Bronchial smooth muscle cell (primary cell): ENCODE data around the gene WDR74. TPM values are rescaled to one million over a fixed set of nuclear protein-coding genes. Genes with fewer than 3 reads are reported as not detected.

Experiments used
- total RNA-seq: library from RNA; depleted of rRNA; stranded (reverse); fragments of >200 nt; gene quantifications from 2 replicates; pipeline ENCODE4 v1.2.1, GENCODE V29; 2014

The WDR74 gene
- 54.7 and 67.1 TPM in 2 replicates for total RNA-seq

DNA sequence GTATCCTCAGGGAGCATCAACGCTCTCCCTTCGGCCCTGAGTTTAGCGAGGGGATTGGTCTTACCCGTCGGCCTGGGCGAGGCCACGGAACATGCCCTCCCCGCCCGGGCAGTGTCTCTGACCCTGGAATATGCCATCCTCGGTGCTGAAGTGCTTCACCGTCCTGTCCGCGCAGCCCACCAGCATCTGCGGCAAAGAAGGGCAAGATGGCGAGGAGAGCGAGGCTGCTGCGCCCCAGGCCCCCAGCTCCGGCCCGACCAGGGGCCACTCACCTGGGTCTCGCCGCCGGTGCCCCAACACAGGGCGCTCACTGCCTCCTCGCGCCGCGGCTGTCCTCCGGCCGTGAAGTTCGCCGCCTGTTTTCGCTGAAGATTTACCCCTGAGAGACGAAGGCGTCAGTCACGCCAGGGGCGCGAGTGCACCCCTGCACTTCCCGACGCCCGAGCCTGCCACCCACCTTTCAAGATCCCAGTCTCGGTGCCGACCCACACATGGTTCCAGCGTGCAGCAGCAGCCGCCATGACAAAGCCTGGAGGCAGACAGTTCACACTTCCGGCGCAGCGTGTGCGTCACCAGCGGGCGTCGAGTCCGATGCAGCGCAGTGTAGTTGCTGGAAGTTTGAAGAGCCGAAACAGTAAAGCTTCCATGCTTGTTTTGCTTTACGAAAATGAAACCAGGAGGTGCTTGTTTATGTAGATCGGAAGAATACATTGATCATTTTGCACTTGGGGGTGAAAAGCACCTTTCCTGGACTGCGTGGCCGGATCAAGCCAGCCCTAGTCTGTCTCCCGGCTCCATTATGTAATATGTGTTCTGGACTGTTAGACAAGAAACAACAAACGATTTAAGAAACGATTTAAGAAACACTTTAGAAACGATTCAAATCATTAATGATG lies at the start of gene WDR74:
TSS of gene WDR74 (minus strand) at position 541 of the 896 bp plus-strand sequence. CDS start at position 521, 20 bp downstream.

DNA sequence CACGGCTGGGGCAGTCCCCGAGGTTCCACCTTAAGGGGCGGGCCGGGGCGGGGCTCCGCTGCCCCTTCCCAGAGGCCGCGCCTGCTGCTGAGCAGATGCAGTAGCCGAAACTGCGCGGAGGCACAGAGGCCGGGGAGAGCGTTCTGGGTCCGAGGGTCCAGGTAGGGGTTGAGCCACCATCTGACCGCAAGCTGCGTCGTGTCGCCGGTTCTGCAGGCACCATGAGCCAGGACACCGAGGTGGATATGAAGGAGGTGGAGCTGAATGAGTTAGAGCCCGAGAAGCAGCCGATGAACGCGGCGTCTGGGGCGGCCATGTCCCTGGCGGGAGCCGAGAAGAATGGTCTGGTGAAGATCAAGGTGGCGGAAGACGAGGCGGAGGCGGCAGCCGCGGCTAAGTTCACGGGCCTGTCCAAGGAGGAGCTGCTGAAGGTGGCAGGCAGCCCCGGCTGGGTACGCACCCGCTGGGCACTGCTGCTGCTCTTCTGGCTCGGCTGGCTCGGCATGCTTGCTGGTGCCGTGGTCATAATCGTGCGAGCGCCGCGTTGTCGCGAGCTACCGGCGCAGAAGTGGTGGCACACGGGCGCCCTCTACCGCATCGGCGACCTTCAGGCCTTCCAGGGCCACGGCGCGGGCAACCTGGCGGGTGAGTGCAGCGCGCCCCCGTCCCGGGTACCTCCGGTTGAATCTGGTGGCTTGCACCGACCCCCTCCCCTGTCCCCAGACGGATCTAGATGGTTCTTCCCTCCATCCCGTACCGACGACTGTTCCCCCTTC lies 41.6 kb upstream of the WDR74 start, which contains the start of gene SLC3A2:
TSS of gene SLC3A2 (plus strand) at position 94 of the 776 bp plus-strand sequence. CDS start at position 222, 128 bp downstream.

DNA sequence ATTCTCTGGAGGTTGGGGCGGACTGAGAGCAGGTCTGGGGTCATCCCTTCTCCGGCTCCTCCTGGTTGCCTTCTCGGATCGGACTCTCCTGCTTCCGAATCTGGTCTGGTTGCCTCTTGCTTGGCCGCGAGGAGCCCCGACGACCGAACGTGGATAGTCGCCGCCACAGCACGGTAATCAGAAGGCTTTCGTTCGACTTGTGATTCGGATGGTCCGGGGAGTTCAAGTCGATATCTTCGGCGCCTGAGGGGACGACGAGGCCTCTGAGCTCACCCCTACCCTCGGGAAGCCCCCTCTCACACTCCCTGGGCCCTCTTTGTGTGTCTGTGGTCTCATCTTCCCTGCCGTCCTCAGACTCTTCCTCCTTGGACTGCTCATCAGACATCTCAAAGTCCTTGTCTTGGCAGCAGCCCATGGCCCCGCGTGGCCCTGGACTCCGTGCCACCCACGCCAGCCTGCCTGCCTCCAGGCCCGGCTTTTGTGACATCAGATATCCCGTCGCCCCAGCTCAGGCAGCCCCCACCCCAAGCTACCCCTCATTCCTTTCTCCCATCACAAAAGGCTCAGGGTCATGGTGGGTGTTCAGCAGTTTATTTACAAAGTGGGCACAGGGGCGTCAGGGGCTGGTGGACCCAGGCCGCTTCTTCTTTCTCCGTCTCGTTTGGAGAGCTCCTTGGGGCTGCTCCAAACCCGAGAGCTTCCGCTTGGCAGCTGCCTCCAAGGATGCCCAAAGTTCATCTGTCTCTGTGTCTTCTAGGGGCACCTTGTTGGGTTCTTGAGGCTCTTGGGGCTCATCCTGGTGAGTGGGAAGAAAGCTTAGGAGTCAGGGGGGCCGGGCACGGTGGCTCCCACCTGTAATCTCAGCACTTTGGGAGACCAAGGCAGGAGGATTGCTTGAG lies 6.8 kb downstream of the WDR74 start, which contains the start of gene TEX54:
TSS of gene TEX54 (minus strand) at position 506 of the 899 bp plus-strand sequence.

DNA sequence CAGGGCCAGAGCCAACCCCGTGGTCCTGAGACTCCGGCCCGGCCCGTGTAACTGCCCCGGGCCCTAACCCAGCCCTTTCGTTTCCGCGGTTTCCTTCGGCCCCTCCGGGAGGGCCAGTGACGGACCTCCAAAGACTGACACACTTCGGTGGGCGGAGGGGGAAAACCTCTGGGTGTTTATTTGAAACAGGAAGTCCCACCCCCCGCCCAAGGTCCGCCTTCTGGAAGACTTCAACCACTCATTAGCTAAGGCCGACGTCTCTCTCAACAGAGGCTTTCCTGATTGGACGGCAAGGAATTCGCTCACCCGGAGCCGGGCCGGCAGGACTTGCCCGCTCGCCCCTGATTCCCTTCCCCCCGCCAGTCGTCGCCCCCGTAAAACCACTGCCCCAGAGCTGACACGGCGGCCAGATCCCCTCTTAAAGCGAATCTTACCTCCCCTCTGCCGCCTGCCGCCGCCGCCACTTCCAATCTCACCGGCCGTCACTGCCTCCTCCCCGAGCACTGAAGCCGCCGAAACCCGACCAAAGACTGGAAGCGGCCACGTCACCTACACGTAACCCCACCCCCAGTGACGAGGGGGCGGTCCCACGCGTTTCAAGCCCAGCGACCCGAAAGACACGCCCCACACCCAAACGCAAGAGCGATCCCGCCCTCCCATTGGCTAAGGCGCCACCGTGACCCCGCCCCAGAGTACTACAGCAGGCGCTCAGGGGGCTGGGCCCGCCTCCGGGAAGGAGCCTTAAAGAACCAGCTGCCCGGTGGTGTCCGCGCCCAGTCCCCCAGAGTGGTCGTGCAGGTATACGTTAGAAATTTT lies 7.7 kb downstream of the WDR74 start, which contains the start of gene STX5:
TSS of gene STX5 (minus strand) at position 532 of the 816 bp plus-strand sequence. CDS start 808 bp downstream, outside the sequence.

DNA sequence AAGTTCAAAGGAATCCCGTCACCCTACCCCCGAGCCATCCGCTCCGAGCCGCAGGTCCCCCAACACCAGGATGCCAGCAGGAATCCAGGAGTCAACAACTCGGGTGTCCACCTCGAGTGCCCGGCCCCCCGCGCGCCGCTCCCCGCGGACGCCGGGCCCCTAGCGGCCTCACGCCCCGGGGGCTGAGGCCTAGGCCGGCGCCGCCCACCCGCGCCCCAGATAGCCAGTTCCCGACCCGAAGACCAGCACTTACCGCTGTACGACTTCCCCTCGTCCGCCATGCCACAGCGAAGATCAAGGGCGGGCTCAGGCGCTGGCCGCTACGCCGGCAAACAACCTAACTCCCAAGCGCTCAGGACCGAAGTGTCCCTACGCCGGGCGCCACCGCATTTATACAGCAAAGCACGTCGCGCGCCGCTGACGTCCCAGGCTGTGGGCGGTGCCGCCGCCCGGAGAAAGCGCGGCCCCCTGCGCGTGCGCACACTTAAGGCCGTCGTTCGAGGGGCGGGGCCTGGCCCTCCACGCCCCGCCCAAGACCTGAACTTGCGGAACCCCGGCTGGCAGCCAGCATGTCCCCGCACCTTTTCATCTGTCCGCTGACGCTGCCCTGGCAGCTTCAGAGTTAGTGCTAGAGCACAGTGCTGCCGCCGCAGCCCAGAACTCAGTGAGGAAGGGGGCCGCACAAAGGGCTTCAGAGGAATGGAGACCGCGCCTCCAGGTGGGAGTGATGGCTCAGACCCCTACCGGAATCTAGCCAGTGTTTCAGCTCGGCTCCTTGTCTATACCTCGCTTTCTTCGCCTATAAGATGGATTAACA lies 34.1 kb downstream of the WDR74 start, which contains the start of gene NXF1:
TSS of gene NXF1 (minus strand) at position 365 of the 817 bp plus-strand sequence. CDS start at position 281, 84 bp downstream.

DNA sequence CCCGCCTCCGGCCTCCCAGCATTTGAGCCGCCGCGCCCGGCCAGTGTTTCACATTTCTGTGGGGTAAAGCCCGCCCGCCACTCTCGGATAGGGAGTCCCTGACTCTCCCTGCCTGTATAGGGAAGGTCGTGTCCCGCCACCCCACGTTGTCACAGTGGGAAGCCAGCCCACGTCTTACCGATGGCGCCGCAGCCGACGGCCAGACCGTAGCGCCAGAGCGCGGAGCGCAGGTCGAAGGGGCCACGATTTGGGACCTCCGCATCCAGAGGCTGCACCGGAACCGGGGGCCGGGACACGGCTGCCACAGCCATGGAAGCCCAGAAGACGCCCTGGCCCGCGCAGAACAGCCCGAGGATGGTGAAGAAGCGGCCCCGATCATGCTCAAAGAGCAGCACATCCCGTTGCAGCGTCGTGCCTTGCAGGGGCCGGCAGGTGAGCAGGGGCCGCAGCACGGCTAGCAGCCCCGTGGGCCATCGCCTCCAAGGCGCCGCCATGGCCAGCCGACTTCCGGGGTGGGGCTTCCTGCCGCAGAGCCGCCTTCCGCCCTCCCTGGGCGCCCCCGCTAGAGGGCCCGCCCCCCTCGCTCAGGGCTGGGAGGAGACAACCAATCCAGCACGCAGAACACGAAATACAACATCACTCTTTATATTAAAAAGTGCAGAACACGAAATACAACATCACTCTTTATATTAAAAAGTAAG lies 47.7 kb downstream of the WDR74 start, which contains the start of gene TMEM223:
TSS of gene TMEM223 (minus strand) at position 506 of the 701 bp plus-strand sequence. CDS start at position 494, 12 bp downstream.

DNA sequence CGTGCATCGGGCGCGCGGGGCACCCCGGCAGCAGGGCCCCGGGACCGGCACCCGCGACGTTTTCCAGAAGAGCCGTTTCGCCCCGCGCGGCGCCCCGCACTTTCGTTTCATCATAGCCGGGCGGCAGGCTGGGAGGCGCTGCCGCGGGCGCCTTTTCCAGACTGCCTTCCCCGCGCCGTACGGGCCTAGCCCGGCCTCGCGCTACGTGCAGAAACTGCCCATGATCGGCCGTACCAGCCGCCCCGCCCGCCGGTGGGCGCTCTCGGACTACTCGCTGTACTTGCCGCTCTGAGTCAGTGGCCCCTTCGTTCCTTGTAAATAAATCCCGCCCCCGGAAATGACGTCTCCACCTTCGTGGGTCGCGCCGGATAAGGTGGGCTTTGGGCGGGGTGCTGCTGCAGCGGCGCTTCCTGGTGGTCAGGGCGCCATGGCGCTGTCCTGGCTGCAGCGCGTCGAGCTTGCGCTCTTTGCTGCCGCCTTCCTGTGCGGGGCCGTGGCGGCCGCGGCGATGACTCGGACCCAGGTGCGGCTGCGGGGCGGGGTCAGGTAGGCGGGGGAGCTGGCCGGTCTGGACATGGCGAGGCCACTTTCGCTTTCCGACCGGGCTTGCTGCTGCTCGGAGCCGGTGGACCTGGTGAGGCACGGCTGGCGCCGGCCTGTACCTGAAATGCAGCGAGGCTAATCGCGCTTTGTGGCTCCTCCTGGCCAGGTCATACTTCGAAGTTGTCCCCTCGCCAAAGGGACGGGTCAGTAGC lies 52.2 kb downstream of the WDR74 start, which contains the start of gene TMEM179B:
TSS of gene TMEM179B (plus strand) at position 398 of the 755 bp plus-strand sequence. CDS start at position 428, 30 bp downstream.

Other genes starting within 250 kb of the WDR74 start
- 5.6 and 5.8 TPM in 2 replicates for gene TUT1, start 248.1 kb downstream of the WDR74 start, total RNA-seq
- gene MTA2, start 237.7 kb downstream of the WDR74 start, total RNA-seq, result 88.4 and 96.0 TPM in 2 replicates
- 17.5 and 17.8 TPM in 2 replicates for gene EML3, start 226.8 kb downstream of the WDR74 start, total RNA-seq
- 3.9 and 10.4 TPM in 2 replicates for gene ROM1, start 226.3 kb downstream of the WDR74 start, total RNA-seq
- 16.7 and 22.1 TPM in 2 replicates for gene B3GAT3, start 217.6 kb downstream of the WDR74 start, total RNA-seq
- gene GANAB, start 193.0 kb downstream of the WDR74 start, total RNA-seq, result 218 and 268 TPM in 2 replicates
- 13.4 and 15.6 TPM in 2 replicates for gene INTS5, start 186.3 kb downstream of the WDR74 start, total RNA-seq
- gene C11orf98, start 174.4 kb downstream of the WDR74 start, total RNA-seq, result 21.0 and 29.3 TPM in 2 replicates
- 8.7 and 9.6 TPM in 2 replicates for gene CSKMT, start 174.3 kb downstream of the WDR74 start, total RNA-seq
- 10.4 and 13.1 TPM in 2 replicates for gene UQCC3, start 167.9 kb downstream of the WDR74 start, total RNA-seq
- gene LBHD1, start 167.3 kb downstream of the WDR74 start, total RNA-seq, result 2.7 TPM in 2 replicates
- 201 and 302 TPM in 2 replicates for gene UBXN1, start 160.5 kb downstream of the WDR74 start, total RNA-seq
- gene LRRN4CL, start 150.1 kb downstream of the WDR74 start, total RNA-seq, result 29.8 and 36.9 TPM in 2 replicates
- gene BSCL2, start 132.2 kb downstream of the WDR74 start, total RNA-seq, result 43.8 and 52.2 TPM in 2 replicates
- gene GNG3, start 131.9 kb downstream of the WDR74 start, total RNA-seq, result not detected in 2 replicates
- 10.8 and 13.2 TPM in 2 replicates for gene HNRNPUL2, start 112.1 kb downstream of the WDR74 start, total RNA-seq
- gene TTC9C, start 111.1 kb downstream of the WDR74 start, total RNA-seq, result 30.4 and 36.1 TPM in 2 replicates
- 9.5 and 12.5 TPM in 2 replicates for gene ZBTB3, start 85.4 kb downstream of the WDR74 start, total RNA-seq
- 77.7 and 93.2 TPM in 2 replicates for gene POLR2G, start 78.0 kb downstream of the WDR74 start, total RNA-seq
- gene TAF6L, start 68.2 kb downstream of the WDR74 start, total RNA-seq, result 22.2 and 28.9 TPM in 2 replicates
- 19.1 and 23.2 TPM in 2 replicates for gene TMEM179B, start 52.2 kb downstream of the WDR74 start, total RNA-seq
- gene TMEM223, start 47.6 kb downstream of the WDR74 start, total RNA-seq, result 10.7 and 10.9 TPM in 2 replicates
- gene NXF1, start 34.1 kb downstream of the WDR74 start, total RNA-seq, result 15.4 and 21.0 TPM in 2 replicates
- gene STX5, start 7.5 kb downstream of the WDR74 start, total RNA-seq, result 42.6 and 50.5 TPM in 2 replicates
- gene TEX54, start 6.7 kb downstream of the WDR74 start, total RNA-seq, result not detected in 2 replicates
- gene SLC3A2, start 41.3 kb upstream of the WDR74 start, total RNA-seq, result 174 and 240 TPM in 2 replicates
- gene CHRM1, start 81.8 kb upstream of the WDR74 start, total RNA-seq, result 0.09 TPM in 1 of 2 replicates, not detected in the other
- not detected in 2 replicates for gene SLC22A6, start 145.4 kb upstream of the WDR74 start, total RNA-seq
- under 0.01 TPM in 1 of 2 replicates, not detected in the other for gene SLC22A8, start 176.3 kb upstream of the WDR74 start, total RNA-seq